Hematopoietic multipotent progenitor cell treated with erythropoietin and hydrocortisone succinate and interleukin-3 and kit ligand, for 8 days (in vitro differentiated cells): ENCODE measurements around the gene U2AF2.

Source experiments
- DNase-seq: peaks from one replicate; pipeline ENCODE4 v3.0.0-alpha.2; 2015

The U2AF2 gene

DNA sequence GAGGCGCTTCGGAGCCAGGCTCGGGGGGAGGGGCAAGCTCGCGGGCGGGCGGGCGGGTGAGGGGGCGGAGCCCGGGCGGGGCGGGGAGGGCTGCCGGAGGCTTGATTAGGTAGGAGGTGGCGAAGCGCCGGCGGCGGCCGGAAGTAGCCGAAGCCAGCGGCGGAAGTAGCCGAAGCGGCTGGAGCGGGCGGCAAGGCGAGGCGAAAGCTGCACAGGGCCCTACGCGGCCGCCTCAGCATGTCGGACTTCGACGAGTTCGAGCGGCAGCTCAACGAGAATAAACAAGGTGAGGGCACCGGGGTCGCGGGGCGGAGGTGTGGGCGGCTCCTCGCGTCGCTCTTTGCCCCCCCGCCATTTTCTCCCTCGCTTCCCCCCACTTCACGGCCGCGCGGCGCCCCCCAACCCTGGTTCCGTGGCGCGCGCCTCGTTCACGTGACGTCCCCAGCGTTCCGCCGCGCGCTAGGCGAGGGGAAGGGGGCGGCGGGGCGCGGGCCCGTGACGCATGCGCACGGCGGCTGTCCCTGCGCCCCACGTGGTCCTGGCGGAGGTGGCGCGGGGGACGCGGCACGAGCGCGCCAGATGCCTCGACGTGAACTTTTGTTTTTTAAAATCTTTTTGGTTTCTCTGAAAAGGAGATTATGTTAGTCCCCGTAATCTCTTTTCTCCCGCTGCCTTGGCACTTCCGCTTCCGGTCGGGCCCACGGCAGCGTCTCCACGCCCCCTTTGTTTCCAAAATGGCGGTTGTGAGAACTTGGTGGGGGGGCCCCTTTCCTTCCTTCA is at the start of gene U2AF2:
U2AF2 (plus strand) TSS at position 168 of the 780 bp plus-strand sequence; CDS start at position 238, 70 bp downstream.
- DNase-seq: peak; percentile 93

DNA sequence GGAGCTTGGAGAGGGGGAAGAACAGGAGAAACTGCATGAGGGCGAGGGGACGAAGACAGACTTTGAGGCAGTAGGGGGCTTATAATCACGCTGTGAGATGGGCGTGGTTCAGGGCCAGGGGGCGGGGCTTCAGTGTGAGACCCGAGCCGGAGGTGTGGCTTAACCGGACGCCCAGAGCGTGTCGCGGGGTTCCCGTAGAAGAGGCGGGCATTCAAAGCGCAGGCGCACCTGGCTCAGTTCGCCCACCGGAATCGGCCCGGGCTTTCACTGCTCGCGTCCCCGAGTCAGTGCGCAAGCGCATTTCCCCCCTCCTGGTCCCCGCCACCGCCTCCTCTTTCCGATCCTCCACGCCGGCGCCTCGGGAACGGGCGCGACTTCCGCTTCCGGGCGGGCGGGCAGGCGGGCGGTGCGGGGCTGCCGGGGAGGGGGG is 49.6 kb upstream of the U2AF2 start:
- DNase-seq: peak; percentile 96

DNA sequence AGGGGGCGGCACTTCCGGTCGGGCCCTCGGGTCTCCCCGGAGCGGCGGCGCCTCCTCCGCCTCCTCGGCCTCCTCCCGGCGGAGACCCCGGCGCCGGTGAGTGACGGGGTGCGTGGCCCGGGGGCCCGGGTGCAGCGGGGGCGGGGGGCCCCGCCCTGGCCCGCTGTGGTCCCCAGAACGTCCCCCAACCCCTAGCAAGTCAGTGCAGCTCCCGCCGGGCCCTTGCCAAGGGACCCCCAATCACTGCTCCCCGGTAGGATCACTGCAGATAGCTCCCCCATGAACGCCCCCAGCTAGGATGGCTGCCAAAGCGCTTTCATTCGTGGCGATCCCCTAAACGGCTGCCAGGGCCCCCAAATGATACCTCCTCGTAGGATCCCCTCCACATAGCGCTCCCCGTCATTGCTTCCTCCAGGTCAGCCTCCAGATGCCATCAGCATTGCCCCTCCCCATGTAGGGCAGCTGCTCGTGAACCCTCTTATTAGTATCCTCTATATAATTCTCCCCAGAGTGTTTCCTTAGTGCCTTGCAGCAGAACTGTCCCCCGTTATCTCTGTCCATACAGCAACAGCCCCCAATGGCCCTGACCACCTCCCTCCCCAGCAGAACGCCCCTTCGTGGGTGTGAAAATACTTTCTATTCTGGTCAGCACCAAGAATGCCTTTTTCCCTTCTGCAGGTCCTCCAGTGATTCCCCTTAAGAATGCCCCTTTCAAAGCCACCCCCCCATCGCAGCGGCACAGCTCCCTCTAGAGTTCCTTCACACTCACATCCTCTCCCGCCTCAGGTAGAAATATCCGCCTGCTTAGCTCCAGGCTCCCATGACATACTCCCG is 49.0 kb upstream of the U2AF2 start, which contains the start of gene ZNF865:
ZNF865 (plus strand) TSS at position 11 of the 834 bp plus-strand sequence. CDS start 7,972 bp downstream, outside the sequence.
- peak; percentile 86 for DNase-seq

DNA sequence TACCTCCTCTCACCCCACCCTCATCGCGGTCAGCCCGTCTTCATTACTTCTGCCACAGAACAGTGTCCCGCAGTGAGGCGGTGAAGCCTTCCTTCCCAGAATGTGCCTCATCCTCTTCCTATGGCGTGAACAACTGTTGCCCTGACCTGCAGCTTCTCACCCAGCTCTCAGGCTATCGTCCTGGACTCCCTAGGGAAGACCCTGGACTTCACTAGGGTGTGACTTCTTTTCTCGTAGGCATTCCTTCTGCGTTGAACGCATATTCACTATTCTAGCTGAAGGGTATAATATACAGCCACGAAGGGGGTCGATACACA is 48.4 kb upstream of the U2AF2 start:
- no peak for DNase-seq

DNA sequence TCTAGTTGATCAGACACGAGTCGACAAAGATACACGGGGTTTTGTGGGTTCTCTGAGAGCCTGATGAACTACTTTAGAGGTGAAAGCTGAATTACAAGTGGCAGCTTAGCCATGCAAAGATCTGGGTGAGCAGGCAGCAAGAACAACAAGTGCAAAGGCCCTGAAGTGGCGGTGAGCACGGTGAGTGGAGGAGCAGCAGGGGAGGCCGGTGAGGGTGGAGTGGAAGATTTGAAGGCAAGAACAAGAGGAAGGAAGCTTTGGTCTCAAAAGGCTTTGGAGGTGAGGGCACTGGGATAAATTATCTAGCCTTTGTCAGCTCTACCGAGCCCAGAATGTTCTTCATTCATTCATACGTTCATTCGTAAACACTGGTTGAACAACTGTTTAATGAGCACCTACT is 48.0 kb upstream of the U2AF2 start:
- DNase-seq: no peak

DNA sequence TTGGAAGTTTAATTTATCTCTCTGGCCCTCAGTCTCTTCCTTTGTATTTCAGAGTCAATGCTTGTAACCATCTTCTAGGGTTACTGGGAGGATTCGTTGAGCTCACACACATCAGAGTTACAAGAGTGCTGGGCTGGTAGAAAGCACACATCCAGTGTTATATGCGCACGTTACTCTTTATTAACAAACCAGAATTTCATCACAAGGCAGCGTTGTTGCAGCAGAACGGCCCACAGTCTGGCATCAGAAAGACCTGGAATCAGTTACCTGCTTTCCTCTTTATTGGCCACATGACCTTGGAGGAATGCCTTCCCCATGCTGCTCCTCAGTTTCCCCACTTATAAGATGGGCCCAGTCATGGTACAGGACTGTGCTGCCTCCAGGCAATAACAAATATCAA is 45.5 kb upstream of the U2AF2 start:
- DNase-seq: no peak

DNA sequence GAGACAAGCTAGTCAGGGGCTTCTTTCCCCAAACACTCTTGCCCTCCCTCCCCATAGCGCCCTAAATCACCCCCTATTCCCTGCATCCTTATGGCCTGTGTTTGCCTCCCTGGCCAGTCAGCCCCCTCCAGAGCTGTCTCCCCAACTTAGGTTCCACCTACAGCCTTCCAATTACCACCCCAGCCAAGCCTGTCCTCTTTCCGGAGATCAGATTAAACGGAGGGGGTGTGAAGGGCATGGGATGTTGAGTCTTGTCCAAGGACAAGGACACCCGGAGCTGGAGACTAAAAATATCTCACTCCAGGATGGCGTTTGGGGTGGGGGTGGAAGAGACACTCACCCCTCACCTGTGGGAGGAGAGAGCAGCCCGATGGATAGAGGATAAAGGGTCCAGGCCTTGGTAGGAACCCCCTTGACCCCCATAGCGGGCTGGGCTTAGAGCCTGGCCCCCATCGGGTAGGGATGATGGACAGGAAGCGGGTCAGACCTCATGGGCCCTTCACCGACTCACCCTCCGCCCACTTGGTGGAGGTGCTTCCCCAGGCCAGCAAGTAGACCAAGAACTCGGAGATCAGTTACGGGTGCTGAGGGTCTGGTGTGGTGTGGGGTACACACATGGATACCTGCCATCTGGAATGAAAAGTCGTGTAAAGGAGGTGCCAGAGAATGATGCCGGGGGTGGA is 43.4 kb upstream of the U2AF2 start:
- no peak for DNase-seq

DNA sequence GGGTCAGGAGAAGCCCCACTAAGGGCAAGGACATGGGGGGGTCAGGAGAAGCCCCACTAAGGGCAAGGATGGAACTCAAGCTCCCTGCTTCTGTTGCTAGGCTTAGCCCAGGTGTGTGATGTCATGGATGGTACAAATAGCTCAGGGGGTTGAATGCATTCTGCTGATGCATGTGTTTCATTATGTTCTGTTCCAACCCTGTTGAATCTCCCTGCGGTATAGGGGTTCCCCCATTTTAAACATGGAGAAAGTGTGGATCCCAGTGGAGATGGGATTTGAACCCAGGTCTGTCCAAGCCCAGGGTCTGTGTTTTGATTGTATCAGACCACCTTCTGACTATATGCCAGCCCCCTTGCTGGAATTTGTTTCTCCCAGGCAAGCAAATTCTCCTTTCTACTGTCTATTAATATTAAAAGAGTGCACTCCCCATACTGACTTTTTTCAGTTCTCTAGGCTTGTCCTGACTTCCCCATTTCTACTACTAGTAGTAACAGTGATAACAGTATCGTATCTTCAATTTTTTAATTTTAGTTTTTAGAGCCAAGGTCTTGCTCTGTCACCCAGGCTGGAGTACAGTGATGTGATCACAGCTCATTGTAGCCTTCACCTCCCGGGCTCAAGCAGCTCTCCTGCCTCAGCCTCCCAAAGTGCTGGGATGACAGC is 42.7 kb upstream of the U2AF2 start:
- no peak for DNase-seq

DNA sequence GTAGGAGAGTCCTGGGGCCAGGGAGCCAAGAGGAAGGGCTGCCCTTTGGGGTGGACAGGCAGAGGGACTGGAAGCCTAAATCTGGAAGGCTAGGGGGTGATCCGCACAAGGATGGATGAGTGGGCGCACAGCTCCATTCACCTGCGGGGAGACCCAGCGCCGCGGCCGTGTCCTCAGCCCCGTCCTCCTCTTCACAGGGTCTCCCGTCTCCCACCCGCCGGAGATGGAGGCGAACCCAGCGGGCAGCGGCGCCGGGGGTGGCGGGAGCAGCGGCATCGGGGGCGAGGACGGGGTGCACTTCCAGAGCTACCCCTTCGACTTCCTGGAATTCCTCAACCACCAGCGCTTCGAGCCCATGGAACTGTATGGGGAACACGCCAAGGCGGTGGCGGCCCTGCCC is 41.4 kb upstream of the U2AF2 start:
- DNase-seq: no peak

DNA sequence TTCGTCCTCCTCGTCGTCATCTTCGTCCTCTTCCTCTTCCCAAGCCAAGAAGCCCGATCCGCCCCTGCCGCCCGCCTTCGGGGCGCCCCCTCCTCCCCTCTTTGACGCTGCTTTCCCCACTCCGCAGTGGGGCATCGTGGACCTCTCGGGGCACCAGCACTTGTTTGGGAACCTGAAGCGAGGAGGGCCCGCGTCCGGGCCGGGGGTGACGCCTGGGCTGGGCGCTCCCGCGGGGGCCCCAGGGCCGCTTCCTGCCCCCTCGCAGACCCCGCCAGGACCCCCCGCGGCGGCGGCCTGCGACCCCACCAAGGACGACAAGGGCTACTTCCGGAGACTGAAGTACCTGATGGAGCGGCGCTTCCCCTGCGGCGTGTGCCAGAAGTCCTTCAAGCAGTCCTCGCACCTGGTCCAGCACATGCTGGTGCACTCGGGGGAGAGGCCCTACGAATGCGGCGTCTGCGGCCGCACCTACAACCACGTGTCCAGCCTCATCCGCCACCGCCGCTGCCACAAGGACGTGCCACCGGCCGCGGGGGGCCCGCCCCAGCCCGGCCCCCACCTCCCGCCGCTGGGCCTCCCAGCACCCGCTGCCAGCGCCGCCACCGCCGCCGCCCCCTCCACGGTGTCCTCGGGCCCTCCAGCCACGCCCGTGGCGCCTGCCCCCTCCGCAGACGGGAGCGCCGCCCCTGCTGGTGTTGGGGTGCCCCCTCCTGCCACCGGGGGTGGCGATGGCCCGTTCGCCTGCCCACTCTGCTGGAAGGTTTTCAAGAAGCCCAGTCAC is 40.7 kb upstream of the U2AF2 start:
- no peak for DNase-seq

DNA sequence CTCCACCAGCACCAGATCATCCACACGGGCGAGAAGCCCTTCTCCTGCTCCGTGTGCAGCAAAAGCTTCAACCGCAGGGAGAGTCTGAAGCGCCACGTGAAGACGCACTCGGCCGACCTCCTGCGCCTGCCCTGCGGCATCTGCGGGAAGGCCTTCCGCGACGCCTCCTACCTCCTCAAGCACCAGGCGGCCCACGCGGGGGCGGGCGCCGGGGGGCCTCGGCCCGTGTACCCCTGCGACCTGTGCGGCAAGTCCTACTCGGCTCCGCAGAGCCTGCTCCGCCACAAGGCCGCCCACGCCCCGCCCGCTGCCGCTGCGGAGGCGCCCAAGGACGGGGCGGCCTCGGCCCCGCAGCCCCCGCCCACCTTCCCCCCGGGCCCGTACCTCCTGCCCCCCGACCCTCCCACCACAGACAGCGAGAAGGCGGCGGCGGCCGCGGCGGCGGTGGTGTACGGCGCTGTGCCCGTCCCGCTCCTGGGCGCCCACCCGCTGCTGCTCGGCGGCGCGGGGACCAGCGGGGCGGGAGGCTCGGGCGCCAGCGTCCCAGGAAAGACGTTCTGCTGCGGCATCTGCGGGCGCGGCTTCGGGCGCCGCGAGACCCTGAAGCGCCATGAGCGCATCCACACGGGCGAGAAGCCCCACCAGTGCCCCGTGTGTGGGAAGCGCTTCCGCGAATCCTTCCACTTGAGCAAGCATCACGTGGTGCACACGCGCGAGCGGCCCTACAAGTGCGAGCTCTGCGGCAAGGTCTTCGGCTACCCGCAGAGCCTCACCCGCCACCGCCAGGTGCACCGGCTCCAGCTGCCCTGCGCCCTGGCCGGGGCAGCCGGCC is 39.9 kb upstream of the U2AF2 start:
- no peak for DNase-seq

DNA sequence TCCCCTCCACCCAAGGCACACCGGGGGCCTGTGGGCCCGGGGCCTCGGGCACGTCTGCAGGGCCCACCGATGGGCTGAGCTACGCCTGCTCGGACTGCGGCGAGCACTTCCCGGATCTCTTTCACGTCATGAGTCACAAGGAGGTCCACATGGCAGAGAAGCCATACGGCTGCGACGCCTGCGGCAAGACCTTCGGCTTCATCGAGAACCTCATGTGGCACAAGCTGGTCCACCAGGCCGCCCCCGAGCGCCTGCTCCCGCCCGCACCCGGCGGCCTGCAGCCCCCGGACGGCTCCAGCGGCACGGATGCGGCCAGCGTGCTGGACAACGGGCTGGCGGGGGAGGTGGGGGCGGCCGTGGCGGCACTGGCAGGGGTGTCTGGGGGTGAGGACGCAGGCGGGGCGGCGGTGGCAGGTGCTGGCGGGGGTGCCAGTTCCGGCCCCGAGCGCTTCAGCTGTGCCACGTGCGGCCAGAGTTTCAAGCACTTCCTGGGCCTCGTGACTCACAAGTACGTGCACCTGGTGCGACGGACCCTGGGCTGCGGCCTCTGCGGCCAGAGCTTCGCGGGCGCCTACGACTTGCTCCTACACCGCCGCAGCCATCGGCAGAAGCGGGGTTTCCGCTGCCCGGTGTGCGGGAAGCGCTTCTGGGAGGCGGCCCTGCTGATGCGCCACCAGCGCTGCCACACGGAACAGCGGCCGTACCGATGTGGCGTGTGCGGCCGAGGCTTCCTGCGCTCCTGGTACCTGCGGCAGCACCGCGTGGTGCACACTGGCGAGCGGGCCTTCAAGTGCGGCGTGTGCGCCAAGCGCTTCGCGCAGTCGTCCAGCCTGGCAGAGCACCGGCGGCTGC is 39.1 kb upstream of the U2AF2 start:
- DNase-seq: no peak

DNA sequence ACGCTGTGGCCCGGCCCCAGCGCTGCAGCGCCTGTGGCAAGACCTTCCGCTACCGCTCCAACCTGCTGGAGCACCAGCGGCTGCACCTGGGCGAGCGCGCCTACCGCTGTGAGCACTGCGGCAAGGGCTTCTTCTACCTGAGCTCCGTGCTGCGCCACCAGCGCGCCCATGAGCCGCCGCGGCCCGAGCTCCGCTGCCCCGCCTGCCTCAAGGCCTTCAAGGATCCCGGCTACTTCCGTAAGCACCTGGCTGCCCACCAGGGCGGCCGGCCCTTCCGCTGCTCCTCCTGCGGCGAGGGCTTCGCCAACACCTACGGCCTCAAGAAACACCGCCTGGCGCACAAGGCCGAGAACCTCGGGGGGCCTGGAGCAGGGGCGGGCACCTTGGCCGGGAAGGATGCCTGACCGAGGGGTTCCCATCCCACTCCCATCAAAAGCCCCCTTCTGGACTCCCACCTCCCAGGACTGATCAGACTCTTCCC is 38.4 kb upstream of the U2AF2 start:
- DNase-seq: no peak

DNA sequence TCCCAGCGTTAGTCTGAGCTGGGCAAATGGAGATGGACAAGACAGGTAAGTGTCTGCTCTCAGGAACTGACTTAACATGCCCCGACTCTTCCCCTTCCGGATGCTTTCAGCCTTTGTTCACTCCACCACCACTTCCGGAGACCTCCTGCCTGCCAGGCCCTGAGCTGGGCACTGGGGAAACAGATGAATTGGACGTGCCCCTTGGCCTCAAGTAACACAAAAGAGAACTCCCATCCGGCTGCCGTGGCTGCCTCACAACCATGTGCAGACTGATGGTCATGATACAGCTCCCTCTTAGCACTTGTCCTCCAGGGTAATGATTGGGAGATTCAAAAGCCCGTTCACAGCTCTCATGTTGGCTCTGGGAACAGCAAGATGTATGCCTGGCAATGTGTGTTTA is 37.4 kb upstream of the U2AF2 start:
- DNase-seq: no peak

DNA sequence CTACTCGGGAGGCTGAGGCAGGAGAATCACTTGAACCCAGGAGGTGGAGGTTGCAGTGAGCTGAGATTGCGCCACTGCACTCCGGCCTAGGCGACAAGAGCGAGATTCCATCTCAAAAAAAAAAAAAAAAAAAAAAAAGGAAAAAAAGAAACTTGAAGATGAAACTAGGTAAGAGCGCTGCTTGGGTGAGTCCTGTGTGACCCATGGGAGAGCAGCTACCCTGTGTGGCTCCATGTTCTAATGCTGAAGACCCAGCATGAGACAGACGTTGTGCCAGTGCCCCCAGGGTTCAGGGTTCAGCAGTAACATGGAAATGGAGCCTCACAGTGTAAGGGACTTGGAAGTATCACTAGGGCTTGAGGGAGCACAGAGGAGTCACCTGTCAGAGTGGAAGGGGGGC is 36.4 kb upstream of the U2AF2 start:
- no peak for DNase-seq

DNA sequence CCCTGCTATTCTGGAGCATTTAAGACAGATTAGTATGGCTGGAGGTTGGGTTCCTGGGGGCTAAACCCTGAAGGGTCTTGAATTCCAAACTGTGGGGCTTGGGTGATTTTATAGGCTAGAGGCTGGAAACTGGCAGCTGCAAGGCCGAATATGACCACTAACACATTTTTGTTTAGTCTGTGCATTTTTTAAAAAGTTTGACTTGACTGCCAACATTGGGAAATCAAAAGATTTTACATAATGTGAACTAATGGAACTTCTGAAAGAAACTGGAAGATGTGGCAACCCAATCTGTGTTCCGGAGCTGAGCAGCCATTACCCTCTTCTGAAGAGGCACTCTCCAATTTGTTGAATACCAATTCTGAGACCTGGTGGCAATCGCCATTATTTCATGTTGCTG is 35.5 kb upstream of the U2AF2 start:
- DNase-seq: no peak

DNA sequence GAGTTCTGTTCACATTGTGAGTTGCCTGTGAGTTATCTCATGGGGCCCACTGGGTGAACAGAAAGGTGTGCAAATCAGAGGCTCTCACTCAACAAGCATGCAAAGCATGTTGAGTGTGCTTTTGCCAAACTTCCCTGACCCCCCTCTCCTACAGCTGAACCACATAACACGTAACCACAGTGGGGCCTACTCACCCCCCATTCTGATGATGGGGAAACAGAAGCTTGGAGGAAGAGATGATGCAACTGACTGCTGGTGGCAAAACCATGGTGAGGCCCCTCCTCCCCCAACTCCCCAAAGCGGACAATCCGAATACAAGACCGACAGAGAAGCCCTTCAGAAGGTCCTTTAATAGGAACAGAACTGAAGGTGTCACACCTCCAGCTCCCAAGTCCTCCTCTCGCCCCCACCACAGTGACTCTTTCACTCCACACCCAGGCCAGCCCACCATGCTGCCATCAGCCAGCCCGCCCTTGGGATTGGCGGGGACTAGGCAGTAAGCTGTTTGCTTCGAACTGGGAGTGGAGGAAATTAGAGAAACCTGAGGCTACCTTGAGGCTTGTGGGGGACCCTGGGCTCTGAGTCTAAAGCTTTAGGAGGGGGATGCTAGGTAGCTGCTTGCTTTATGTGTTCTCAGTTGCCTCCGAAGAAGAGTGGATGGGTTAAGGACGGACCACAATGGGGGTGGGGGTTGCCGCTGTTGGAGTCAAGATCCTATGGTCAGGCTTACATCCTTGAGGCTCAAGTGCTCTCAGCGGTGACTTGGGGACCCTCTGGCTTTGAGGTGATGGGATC is 34.2 kb upstream of the U2AF2 start:
- peak; percentile 38 for DNase-seq

DNA sequence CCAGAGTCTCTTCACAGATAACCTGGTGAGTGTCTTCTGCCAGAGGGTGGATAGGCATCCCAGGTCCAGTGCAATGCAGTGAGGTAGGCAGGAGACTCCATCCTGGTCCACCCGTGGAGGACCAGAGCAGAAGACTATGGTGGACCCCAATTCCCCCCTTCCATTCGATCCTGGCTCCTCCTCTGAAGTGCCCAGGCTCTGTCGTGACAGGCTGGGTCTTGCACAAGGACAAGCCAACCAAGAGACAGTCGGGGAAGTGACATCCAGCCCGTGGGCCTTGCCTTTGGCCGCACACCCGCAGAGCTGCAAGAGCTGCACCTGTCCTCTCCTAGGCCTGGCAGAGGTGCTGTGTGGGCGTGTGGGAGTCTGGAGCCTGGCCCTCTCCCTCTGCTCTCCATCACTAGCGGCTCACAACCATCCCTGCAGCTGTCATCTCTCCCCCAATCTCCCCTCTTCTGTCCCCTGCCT is 33.6 kb upstream of the U2AF2 start:
- DNase-seq: no peak

DNA sequence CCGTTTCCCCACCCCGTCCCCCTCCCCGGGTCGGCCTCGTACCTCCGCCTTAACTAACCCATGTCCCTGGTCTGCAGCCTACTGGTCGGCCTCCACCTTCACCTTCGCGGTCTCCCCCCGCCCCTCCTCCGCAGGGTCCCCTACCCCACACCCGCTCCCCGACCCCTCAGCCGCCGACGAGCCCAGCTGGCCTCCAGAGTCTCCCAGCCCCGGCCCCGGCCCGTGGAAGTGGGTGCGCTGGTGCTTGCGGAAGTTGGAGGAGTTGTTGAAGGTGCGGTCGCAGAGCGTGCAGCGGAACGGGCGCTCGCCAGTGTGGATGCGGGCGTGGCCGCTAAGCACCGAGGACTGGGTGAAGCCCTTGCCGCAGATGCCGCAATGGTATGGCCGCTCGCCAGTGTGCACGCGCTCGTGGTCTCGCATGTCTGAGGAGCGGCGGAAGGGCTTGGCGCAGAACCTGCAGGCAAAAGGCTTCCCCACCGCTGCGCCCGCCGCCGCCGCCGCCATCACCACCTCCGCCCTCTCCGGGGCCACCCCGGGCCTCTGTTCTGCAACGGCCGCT is 33.1 kb upstream of the U2AF2 start:
- DNase-seq: no peak
